Subcutaneous abdominal adipose tissue (tissue), 5 donors: ENCODE results near the gene LPXN.

ENCODE experiments used
- H3K27ac ChIP-seq: one replicate; pipeline ENCODE4 v1.7.0; 2013; ENCODE audit warnings: low read depth, mild to moderate bottlenecking, inconsistent platforms, low read length, moderate library complexity
- H3K27me3 ChIP-seq, 5 donors: one replicate each; pipeline ENCODE4 v1.7.0; 2013; ENCODE audit warnings: low read length in 5 of 5, inconsistent platforms in 1 of 5; ENCODE audit not compliant: control insufficient read depth in 5 of 5, insufficient read depth in 4 of 5
- H3K36me3 ChIP-seq, 5 donors: one replicate each; pipeline ENCODE4 v1.7.0; 2013; ENCODE audit warnings: low read length in 5 of 5; ENCODE audit not compliant: control insufficient read depth in 5 of 5, insufficient read depth in 5 of 5
- H3K4me1 ChIP-seq, 5 donors: one replicate each; pipeline ENCODE4 v1.7.0; 2013; ENCODE audit warnings: low read length in 5 of 5, mild to moderate bottlenecking in 3 of 5, moderate library complexity in 1 of 5; ENCODE audit not compliant: control insufficient read depth in 5 of 5, insufficient read depth in 5 of 5
- H3K4me3 ChIP-seq, 5 donors: one replicate each; pipeline ENCODE4 v1.7.0; 2013; ENCODE audit warnings: low read length in 5 of 5, low read depth in 1 of 5
- H3K9ac ChIP-seq, 5 donors: one replicate each; pipeline ENCODE4 v1.7.0; 2013; ENCODE audit warnings: low read length in 5 of 5, mild to moderate bottlenecking in 4 of 5, moderate library complexity in 3 of 5
- H3K9me3 ChIP-seq, 5 donors: one replicate each; pipeline ENCODE4 v1.7.0; 2013; ENCODE audit warnings: low read length in 5 of 5; ENCODE audit not compliant: control insufficient read depth in 5 of 5
- donor health status: healthy.
- donor health status: healthy.
- donor health status: healthy.
- donor health status: healthy.
- donor health status: healthy.

The LPXN gene

DNA sequence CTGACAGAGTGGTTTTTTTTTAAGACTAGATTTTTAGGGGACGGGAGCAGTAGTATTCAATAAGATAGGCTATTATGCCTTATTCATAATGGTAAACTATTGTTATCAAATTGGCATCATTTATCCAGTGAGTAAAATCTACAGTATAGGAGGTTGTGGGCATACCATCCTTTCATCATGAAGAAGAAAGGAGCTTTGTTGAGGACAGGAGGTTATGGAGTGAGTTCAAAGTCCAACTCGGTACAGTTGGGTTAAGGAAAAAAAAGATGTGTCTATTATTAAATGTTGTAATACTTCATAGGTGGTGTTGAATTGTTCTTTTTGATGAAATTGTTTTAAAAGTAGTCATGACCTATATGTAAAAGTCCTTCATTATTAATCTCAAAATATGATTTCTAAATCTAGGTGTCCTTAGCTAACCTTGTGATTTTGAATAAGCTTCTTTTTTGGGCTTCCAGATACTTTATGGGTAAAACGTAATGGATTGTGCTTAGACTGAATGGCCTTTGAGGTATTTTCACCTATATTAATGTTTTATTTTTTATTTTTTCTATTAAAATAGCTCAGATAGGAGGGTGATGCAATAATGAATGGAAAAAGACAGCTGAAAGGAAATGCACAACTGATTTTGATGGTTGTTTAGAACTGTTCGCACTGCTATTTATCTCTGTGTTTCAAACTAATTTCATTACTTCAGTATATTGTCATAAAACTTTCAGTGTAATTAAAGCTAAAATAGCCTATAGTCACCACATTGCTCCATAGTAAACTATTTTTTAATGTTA lies 31.5 kb upstream of the LPXN start:
- Histone ChIP-seq H3K9me3 (no peaks in the 10 kb centered on the region), H3K9ac (no peak overlapping the region), H3K36me3 (peaks cover 8 to 25% (median 21%) of the 10 kb centered on the region in 5 donors), H3K4me3 (no peak overlapping the region), H3K27ac (no peak overlapping the region), H3K27me3 (no peaks in the 10 kb centered on the region), H3K4me1 (no peaks in the 10 kb centered on the region)

DNA sequence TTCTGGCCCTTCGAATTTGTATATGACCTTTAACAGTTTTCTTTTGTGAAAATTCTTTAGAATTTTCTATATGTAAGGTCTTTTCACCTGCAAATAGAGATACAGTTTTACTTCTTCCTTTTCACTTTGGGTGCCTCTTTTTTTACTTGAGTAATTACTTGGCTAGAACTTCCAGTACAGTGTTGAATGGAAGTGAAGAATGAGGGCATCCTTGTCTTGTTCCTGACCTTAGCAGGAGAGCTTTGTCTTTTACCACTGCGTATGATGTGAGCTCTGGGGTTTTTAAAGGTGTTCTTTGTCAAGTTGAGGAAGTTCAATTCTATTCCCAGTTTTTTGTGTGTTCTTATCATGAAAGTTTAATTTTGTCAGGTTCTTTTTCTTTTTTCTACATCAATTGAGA lies 24.9 kb upstream of the LPXN start:
- Histone ChIP-seq H3K27ac (no peak overlapping the region), H3K36me3 (peaks cover 0 to 11% (median 0%) of the 10 kb centered on the region in 5 donors), H3K27me3 (no peaks in the 10 kb centered on the region), H3K4me3 (no peak overlapping the region), H3K9me3 (no peaks in the 10 kb centered on the region), H3K4me1 (peaks cover 0 to 5% (median 0%) of the 10 kb centered on the region in 5 donors), H3K9ac (no peak overlapping the region)

DNA sequence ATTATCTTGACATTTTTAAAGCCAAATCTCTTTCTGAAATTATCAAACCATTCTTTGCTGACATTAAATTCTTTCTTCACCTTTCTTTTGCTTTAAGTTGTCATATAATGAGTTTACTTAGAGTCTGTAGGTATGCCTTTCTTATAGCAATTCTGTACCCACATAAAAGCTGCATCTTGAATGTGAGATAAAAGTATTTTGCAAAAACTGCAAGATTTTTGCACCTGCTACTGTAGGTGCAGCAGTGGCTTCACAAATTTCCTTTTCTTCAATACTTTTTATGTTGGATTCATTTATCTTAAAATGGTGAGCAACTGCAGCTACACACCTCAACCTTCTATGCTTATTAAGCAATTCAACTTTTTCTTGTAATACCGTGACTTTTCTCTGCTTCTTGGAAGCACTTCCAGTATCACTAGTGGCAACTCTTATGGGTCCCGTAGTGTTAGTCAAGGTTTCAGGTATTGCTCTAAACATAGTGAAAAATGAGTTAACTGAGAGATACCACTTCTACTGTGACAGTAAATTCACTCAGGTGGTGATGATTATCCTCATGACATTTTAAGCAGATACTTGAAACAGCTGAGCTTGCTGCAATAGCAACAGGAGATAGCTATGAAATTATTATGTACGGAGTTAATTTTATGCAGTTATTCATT lies 22.0 kb upstream of the LPXN start:
- Histone ChIP-seq H3K27ac (no peak overlapping the region), H3K4me3 (no peak overlapping the region), H3K36me3 (peaks cover 0 to 11% (median 2%) of the 10 kb centered on the region in 5 donors), H3K9me3 (no peaks in the 10 kb centered on the region), H3K27me3 (no peaks in the 10 kb centered on the region), H3K9ac (no peak overlapping the region), H3K4me1 (peaks cover 0 to 5% (median 0%) of the 10 kb centered on the region in 5 donors)

DNA sequence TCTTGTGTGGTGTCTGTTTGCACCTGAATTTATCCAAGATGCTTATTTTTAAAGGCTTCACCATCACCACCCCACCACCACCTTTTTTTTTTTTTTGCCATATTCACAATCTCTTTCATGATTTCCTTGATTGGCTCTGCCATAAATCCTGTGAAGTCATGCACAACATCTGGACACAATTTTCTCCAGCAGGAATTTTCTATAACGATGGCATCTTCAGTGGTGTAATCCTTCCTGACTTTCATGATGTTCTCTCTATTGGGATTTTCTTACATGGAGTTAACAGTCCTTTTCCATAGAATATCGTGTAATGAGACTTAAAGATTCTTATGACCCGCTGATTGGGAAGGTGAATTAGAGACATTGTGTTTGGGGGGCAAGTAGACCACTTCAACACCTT lies 21.0 kb upstream of the LPXN start:
- no peaks in the 10 kb centered on the region for H3K9me3 ChIP-seq
- peaks cover 0 to 11% (median 2%) of the 10 kb centered on the region in 5 donors for H3K36me3 ChIP-seq
- no peaks in the 10 kb centered on the region for H3K27me3 ChIP-seq
- no peak overlapping the region for H3K4me3 ChIP-seq
- H3K4me1 ChIP-seq, result peaks cover 0 to 5% (median 0%) of the 10 kb centered on the region in 5 donors
- no peak overlapping the region for H3K9ac ChIP-seq
- no peak overlapping the region for H3K27ac ChIP-seq

GRCh38 chr11:58594826-58595225 lies 19.2 kb upstream of the LPXN start:
- H3K36me3 ChIP-seq, result peaks cover 0 to 14% (median 2%) of the 10 kb centered on the region in 5 donors
- H3K4me1 ChIP-seq, result peaks cover 0 to 5% (median 0%) of the 10 kb centered on the region in 5 donors
- H3K27ac ChIP-seq, result no peak overlapping the region
- no peaks in the 10 kb centered on the region for H3K9me3 ChIP-seq
- no peaks in the 10 kb centered on the region for H3K27me3 ChIP-seq
- H3K9ac ChIP-seq, result no peak overlapping the region
- H3K4me3 ChIP-seq, result no peak overlapping the region

DNA sequence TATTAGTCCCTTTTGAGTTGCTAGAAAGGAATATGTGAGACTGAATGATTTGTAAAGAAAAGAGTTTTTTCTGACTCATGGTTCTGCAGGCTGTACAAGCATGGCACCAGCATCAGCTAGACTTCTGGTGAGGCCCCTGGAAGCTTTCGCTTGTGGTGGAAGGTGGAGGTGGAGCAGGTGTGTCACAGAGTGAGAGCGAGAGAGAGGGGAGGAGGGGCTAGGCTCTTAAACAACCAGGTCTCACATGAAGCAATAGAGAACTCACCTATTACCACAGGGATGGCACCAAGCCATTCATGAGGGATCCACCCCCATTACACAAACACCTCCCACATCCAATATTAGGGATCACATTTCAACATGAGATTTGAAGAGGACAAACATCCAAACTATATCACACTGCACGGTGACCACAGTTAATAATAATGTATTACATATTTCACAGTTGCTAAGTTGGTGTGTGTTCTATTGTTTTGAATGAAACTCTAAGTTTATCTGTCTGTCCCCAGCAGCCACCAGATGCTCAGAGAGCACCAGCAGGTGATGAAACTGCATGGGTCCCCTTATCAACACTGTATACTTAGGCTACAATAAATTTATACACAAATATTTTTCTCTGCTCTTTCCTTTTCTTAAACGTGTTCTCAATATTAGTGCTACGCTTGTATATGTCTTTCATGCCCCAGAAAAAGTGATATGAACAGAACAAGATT lies 17.3 kb upstream of the LPXN start:
- H3K27me3 ChIP-seq, result no peaks in the 10 kb centered on the region
- peaks cover 0 to 11% (median 2%) of the 10 kb centered on the region in 5 donors for H3K36me3 ChIP-seq
- no peaks in the 10 kb centered on the region for H3K4me1 ChIP-seq
- H3K4me3 ChIP-seq, result no peak overlapping the region
- no peak overlapping the region for H3K9ac ChIP-seq
- H3K27ac ChIP-seq, result no peak overlapping the region
- no peaks in the 10 kb centered on the region for H3K9me3 ChIP-seq

DNA sequence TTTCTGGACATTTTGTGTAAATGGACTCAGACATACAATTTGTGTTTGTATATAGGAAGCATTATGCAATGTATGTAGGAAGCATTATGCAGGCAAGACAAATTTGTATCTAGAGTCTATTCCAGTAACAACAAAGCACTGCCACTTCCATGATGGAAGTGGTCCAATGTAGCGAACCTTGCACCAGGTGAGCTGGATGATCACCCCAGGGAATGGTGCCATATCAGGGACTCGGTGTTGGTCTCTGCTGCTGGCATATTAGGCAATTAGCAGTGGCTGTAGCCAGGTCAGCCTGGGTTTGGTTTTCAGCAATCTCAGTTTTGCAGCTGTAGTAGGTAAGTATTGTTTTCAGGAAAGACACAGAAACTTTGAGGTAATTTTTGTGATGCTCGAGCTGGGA lies 16.0 kb upstream of the LPXN start:
- Histone ChIP-seq H3K27ac (no peak overlapping the region), H3K36me3 (peaks cover 0 to 14% (median 5%) of the 10 kb centered on the region in 5 donors), H3K4me1 (no peaks in the 10 kb centered on the region), H3K9ac (no peak overlapping the region), H3K9me3 (no peaks in the 10 kb centered on the region), H3K4me3 (no peak overlapping the region), H3K27me3 (no peaks in the 10 kb centered on the region)

GRCh38 chr11:58586998-58587397 lies 11.3 kb upstream of the LPXN start:
- Histone ChIP-seq H3K9ac (no peak overlapping the region), H3K36me3 (peaks cover 0 to 13% (median 4%) of the 10 kb centered on the region in 5 donors), H3K9me3 (no peaks in the 10 kb centered on the region), H3K27ac (no peak overlapping the region), H3K4me1 (peaks cover 0 to 11% (median 5%) of the 10 kb centered on the region in 5 donors), H3K27me3 (no peaks in the 10 kb centered on the region), H3K4me3 (no peak overlapping the region)

DNA sequence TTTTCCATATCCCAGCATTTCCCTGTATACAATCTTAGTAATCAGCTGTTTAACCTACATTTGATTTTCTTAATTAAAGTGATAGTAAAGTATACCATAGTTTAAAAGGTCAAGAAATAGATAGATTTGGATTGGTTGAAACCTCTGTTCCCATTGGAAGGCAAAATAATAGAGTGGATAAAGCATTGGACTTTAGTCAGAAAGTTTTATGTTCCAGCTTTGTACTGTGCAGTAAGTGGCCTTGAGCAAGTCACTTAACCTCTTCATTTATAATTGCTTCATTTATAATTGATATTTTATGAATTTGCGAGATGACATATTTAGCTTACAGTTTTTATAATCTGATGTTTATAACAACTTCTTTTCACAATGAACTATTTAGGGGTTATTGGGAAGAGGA lies 6.8 kb upstream of the LPXN start:
- no peak overlapping the region for H3K4me3 ChIP-seq
- H3K9me3 ChIP-seq, result no peaks in the 10 kb centered on the region
- peaks cover 0 to 8% (median 4%) of the 10 kb centered on the region in 5 donors for H3K36me3 ChIP-seq
- H3K27ac ChIP-seq, result peak overlapping the region; percentile 2
- peaks cover 3 to 34% (median 30%) of the 10 kb centered on the region in 5 donors for H3K4me1 ChIP-seq
- no peaks in the 10 kb centered on the region for H3K27me3 ChIP-seq
- no peak overlapping the region for H3K9ac ChIP-seq

DNA sequence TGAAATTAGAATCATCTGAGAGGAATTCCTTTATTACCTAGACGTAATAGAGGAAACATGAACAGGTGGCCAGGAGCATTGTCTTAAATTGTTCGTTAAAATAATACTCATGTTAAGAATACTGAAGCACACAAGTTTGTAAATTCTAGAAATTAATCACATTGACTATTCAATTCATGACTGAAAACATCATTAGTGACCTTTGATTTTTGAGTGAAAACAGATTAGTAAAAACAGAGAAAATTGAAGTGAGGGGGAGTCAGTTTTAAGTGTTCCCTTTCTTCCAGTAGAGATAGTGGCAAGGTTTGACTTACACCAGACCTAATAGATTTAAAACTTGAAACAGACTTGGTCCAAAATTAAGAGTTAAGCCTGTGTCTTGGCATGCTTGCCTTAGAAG lies 4.7 kb upstream of the LPXN start:
- H3K4me1 ChIP-seq, result peaks cover 7 to 50% (median 46%) of the 10 kb centered on the region in 5 donors
- H3K27me3 ChIP-seq, result no peaks in the 10 kb centered on the region

More for the DNA sequence above, 4.7 kb upstream of the LPXN start:
- H3K9ac ChIP-seq, result peak overlapping the region in 4 of 5 donors; percentile 49 to 100 (median 95)
- peak overlapping the region; percentile 67 to 94 (median 89) for H3K4me3 ChIP-seq
- H3K36me3 ChIP-seq, result peaks cover 0 to under 1% (median 0%) of the 10 kb centered on the region in 5 donors
- no peaks in the 10 kb centered on the region for H3K9me3 ChIP-seq
- H3K27ac ChIP-seq, result peak overlapping the region; percentile 100
